B cell (primary cell): ENCODE data around the gene RNH1. TPM values are rescaled to one million over a fixed set of nuclear protein-coding genes. Genes with fewer than 3 reads are reported as not detected.

Source experiments
- ATAC-seq: fragments of 200-7000 bp; cut with Tn5 transposase; one replicate; pipeline ENCODE4 v1.10.0; 2021; ENCODE audit warnings: low read depth, mild to moderate bottlenecking, moderate number of reproducible peaks, moderate library complexity
- CTCF ChIA-PET: fragments of 350-600 bp; sonication (Branson Sonifier 250); formaldehyde crosslinking; loops from one replicate; lab custom pipeline; 2021; ENCODE audit warnings: antibody characterized with exemption, inconsistent platforms; lab: Charles Lee
- POLR2A ChIA-PET: fragments of 350-600 bp; sonication (Branson Sonifier 250); formaldehyde crosslinking; loops from one replicate; lab custom pipeline; 2021; ENCODE audit warnings: antibody characterized with exemption; lab: Charles Lee
- DNase-seq: peaks from one replicate; pipeline ENCODE4 v3.0.0; 2013
- H2AFZ ChIP-seq: 2 replicates; pipeline ENCODE4 v1.6.1; 2012; ENCODE audit warnings: mild to moderate bottlenecking, low read depth, low read length; ENCODE audit not compliant: insufficient read depth, poor library complexity, severe bottlenecking
- H3K27ac ChIP-seq, 2 donors: 1 replicate in 1 of 2; 2 replicates in 1 of 2; pipeline ENCODE4 v1.5.1; 2012 to 2013; ENCODE audit warnings: low read length in 2 of 2, mild to moderate bottlenecking in 2 of 2, moderate library complexity in 1 of 2
- H3K27me3 ChIP-seq, 4 experiments: fragments of 200-600 bp in 1 of 4; sonication (generic) in 1 of 4; replicated peaks in 1 of 4; 1 replicate in 2 of 4; 2 replicates in 2 of 4; pipeline versions ENCODE4 v1.6.1 to v1.7.0; 2013 to 2016; ENCODE audit warnings: low read length in 3 of 4, mild to moderate bottlenecking in 2 of 4, mixed read lengths in 1 of 4, moderate library complexity in 1 of 4; ENCODE audit not compliant: insufficient read depth in 4 of 4, control insufficient read depth in 3 of 4; ENCODE audit errors: control extremely low read depth in 1 of 4
- H3K36me3 ChIP-seq, 2 experiments: replicated peaks in 1 of 2; 1 replicate in 1 of 2; 2 replicates in 1 of 2; pipeline versions ENCODE4 v1.6.1 to v1.7.1; 2013; ENCODE audit warnings: low read length in 1 of 2; ENCODE audit not compliant: insufficient read depth in 2 of 2, control insufficient read depth in 1 of 2; ENCODE audit errors: control extremely low read depth in 1 of 2, extremely low read depth in 1 of 2
- H3K4me1 ChIP-seq, 2 donors: fragments of 200-600 bp in 1 of 2; sonication (generic) in 1 of 2; 1 replicate in 1 of 2; 2 replicates in 1 of 2; pipeline versions ENCODE4 v1.5.1 to v1.6.1; 2013 to 2017; ENCODE audit warnings: low read length in 2 of 2; ENCODE audit not compliant: control insufficient read depth in 2 of 2, insufficient read depth in 2 of 2
- H3K4me2 ChIP-seq: replicated peaks from 2 replicates; pipeline ENCODE3; 2012; ENCODE audit warnings: mild to moderate bottlenecking, low read depth, low read length; ENCODE audit not compliant: poor library complexity, severe bottlenecking
- H3K4me3 ChIP-seq, 5 experiments: fragments of 200-600 bp in 1 of 5; sonication (generic) in 1 of 5; 1 replicate in 3 of 5; 2 replicates in 2 of 5; pipeline versions ENCODE4 v1.5.1 to v1.7.0; 2011 to 2016; ENCODE audit warnings: low read length in 4 of 5, mild to moderate bottlenecking in 4 of 5, low read depth in 2 of 5, control low read depth in 1 of 5, moderate library complexity in 1 of 5; ENCODE audit not compliant: insufficient read depth in 1 of 5; ENCODE audit errors: control extremely low read depth in 1 of 5, extremely low read depth in 1 of 5
- H3K79me2 ChIP-seq: fragments of 200-600 bp; sonication (generic); one replicate; pipeline ENCODE4 v1.6.0; 2016; ENCODE audit warnings: low read length; ENCODE audit not compliant: control insufficient read depth, insufficient read depth
- H3K9ac ChIP-seq: fragments of 200-600 bp; sonication (generic); 2 replicates; pipeline ENCODE4 v1.6.1; 2017; ENCODE audit warnings: mild to moderate bottlenecking, low read length, moderate library complexity
- H3K9me3 ChIP-seq, 3 donors: one replicate each; pipeline versions ENCODE4 v1.6.1 to v1.7.1; 2013; ENCODE audit warnings: low read length in 2 of 3; ENCODE audit not compliant: control insufficient read depth in 2 of 3, insufficient read depth in 1 of 3; ENCODE audit errors: control extremely low read depth in 1 of 3
- H4K20me1 ChIP-seq: 2 replicates; pipeline ENCODE4 v1.6.0; 2012; ENCODE audit warnings: mild to moderate bottlenecking, low read length; ENCODE audit not compliant: insufficient read depth, control insufficient read depth, poor library complexity, severe bottlenecking
- H3K27ac Mint-ChIP-seq: one replicate; pipeline ENCODE4 v1.8.0; 2021; ENCODE audit warnings: mixed read lengths
- H3K27me3 Mint-ChIP-seq: one replicate; pipeline ENCODE4 v1.8.0; 2021; ENCODE audit warnings: mixed read lengths
- H3K4me1 Mint-ChIP-seq: one replicate; pipeline ENCODE4 v1.8.0; 2021; ENCODE audit warnings: mixed read lengths
- H3K4me3 Mint-ChIP-seq: one replicate; pipeline ENCODE4 v1.8.0; 2021; ENCODE audit warnings: mixed read lengths
- H3K9me3 Mint-ChIP-seq: one replicate; pipeline ENCODE4 v1.8.0; 2022; ENCODE audit warnings: mixed read lengths; ENCODE audit not compliant: insufficient read depth
- EZH2 ChIP-seq: IDR thresholded peaks from 2 replicates; pipeline ENCODE4 v1.6.1; 2012; ENCODE audit warnings: borderline replicate concordance, low read depth, mild to moderate bottlenecking, moderate library complexity, low read length; ENCODE audit not compliant: insufficient read depth, poor library complexity, severe bottlenecking
- WGBS: methylation state at CpG from one replicate; pipeline ENCODE4 v1.1.5; 2013; ENCODE audit warnings: missing lambda C conversion rate; ENCODE audit not compliant: insufficient coverage; 5-methylcytosine and 5-hydroxymethylcytosine counted together
- intact Hi-C: fragments of 100-400 bp; cut with micrococcal nuclease; formaldehyde crosslinking; loops from one replicate; pipeline ENCODE4 v1.10.0; 2022
- polyA plus RNA-seq: library from polyadenylated mRNA; depleted of rRNA; stranded (reverse); fragments of >200 nt; gene quantifications from 2 replicates; pipeline ENCODE4 v1.2.3, GENCODE V29; 2012
- total RNA-seq, 2 donors: library from RNA; stranded (reverse); fragments of 120-200 nt in 1 of 2; gene quantifications; 1 replicate in 1 of 2; 2 replicates in 1 of 2; pipeline versions ENCODE4 v1.2.3 to v1.2.4, GENCODE V29; 2013 to 2022
- TF ChIP-seq, protein P1 (sequence below): fragments of 200-600 bp; IDR thresholded peaks from one replicate; pipeline ENCODE4 v1.8.0; 2022; ENCODE audit warnings: antibody characterized with exemption, mild to moderate bottlenecking

The RNH1 gene
- total and polyA plus RNA-seq, 2 donors (not counting 1 experiment from before 2014, with no cell fraction given): 81.0 to 159 TPM

DNA sequence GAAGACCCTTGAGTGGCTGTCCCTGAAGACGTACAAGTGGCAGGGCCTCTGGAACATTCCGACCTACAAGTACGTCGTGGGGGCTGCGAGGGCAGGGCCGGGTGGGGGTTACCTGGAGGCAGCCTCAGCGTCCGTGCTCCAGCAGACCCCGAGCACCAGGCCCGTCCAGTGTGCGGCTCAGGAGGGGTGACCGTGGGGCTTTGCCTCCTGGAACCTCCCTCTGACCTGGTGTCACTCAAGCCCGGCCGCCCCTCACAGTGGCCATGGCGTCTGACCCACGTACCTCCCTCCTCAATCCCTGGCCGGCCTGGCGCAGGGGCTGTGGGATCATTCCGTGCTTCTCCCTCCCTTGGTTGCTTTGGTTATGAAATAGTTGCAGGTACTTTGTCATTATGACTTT lies 18.5 kb downstream of the RNH1 start:
- Histone ChIP-seq H4K20me1 (no peaks in the 10 kb centered on the region), H3K27me3 (no peaks in the 10 kb centered on the region), H3K36me3 (no peaks in the 10 kb centered on the region), H3K4me1 (no peaks in the 10 kb centered on the region), H3K4me3 (no peak overlapping the region), H3K9me3 (peaks cover 0 to 3% (median 0%) of the 10 kb centered on the region in 3 donors), H3K9ac (no peak overlapping the region), H3K4me2 (no peak overlapping the region), H3K27ac (no peak overlapping the region), H2AFZ (no peak overlapping the region), H3K79me2 (no peaks in the 10 kb centered on the region)
- Mint-ChIP-seq H3K27me3 (no peaks in the 10 kb centered on the region), H3K4me1 (no peaks in the 10 kb centered on the region), H3K4me3 (no peak overlapping the region), H3K9me3 (no peaks in the 10 kb centered on the region), H3K27ac (no peak overlapping the region)
- intact Hi-C loops: no loop called here
- TF ChIP-seq EZH2: no peak
- TF ChIP-seq, protein P1, sequence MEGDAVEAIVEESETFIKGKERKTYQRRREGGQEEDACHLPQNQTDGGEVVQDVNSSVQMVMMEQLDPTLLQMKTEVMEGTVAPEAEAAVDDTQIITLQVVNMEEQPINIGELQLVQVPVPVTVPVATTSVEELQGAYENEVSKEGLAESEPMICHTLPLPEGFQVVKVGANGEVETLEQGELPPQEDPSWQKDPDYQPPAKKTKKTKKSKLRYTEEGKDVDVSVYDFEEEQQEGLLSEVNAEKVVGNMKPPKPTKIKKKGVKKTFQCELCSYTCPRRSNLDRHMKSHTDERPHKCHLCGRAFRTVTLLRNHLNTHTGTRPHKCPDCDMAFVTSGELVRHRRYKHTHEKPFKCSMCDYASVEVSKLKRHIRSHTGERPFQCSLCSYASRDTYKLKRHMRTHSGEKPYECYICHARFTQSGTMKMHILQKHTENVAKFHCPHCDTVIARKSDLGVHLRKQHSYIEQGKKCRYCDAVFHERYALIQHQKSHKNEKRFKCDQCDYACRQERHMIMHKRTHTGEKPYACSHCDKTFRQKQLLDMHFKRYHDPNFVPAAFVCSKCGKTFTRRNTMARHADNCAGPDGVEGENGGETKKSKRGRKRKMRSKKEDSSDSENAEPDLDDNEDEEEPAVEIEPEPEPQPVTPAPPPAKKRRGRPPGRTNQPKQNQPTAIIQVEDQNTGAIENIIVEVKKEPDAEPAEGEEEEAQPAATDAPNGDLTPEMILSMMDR: no peak
- DNase-seq (no peak), ATAC-seq (no peak)
- CTCF ChIA-PET: no interaction called here
- POLR2A ChIA-PET: no interaction called here
- 98% methylated on average over 19 of the region's 19 CpGs for WGBS

DNA sequence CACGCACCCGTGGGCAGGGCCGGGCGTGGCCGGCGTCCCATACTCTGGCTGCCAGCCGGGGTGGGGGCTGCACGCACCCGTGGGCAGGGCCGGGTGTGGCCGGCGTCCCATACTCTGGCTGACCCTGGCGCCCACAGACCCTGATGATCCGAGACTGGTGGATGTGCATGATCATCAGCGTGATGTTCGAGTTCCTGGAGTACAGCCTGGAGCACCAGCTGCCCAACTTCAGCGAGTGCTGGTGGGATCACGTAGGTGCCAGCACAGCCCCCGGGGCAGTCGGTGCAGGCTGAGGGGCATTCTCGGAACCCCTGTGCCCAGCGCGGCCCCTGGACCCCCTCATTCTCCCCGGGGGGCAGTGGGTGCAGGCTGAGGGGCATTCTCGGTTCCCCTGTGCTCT lies 19.0 kb downstream of the RNH1 start:
- Mint-ChIP-seq H3K27ac (no peak overlapping the region), H3K4me3 (no peak overlapping the region), H3K4me1 (no peaks in the 10 kb centered on the region), H3K27me3 (no peaks in the 10 kb centered on the region), H3K9me3 (no peaks in the 10 kb centered on the region)
- H3K9ac ChIP-seq: no peak overlapping the region
- no peaks in the 10 kb centered on the region for H3K36me3 ChIP-seq
- no peaks in the 10 kb centered on the region for H4K20me1 ChIP-seq
- ChIA-PET CTCF (no interaction called here), POLR2A (no interaction called here)
- intact Hi-C loops: no loop called here
- no peaks in the 10 kb centered on the region for H3K27me3 ChIP-seq
- DNase-seq (no peak), ATAC-seq (no peak)
- 98% methylated on average over 25 of the region's 25 CpGs for WGBS
- peaks cover 0 to 3% (median 0%) of the 10 kb centered on the region in 3 donors for H3K9me3 ChIP-seq
- no peaks in the 10 kb centered on the region for H3K79me2 ChIP-seq
- H3K27ac ChIP-seq: no peak overlapping the region
- H3K4me1 ChIP-seq: no peaks in the 10 kb centered on the region
- H2AFZ ChIP-seq: no peak overlapping the region
- TF ChIP-seq, protein P1: no peak
- no peak for TF ChIP-seq EZH2
- no peak overlapping the region for H3K4me2 ChIP-seq
- H3K4me3 ChIP-seq: no peak overlapping the region
